Kidney (tissue), 14 donors: ENCODE results near the gene PKHD1. TPM values are rescaled to one million over a fixed set of nuclear protein-coding genes. Genes with fewer than 3 reads are reported as not detected.

Experiments used
- DNase-seq, 5 donors: peaks; one replicate each; pipeline ENCODE4 v3.0.0-alpha.2; 2013 to 2020
- FAIRE-seq: peaks from 2 replicates; lab custom pipeline; 2012; peaks lifted over from hg19 to GRCh38; lab: Jason Lieb, UNC
- H3K27ac ChIP-seq, 2 donors: one replicate each; pipeline ENCODE4 v1.7.0; 2013; ENCODE audit warnings: low read depth in 2 of 2, low read length in 2 of 2, inconsistent platforms in 1 of 2
- H3K27me3 ChIP-seq: one replicate; pipeline ENCODE4 v1.7.1; 2013; ENCODE audit warnings: low read length, inconsistent platforms; ENCODE audit not compliant: control insufficient read depth, insufficient read depth
- H3K36me3 ChIP-seq, 3 donors: one replicate each; pipeline versions ENCODE4 v1.7.0 to v1.7.1; 2013; ENCODE audit warnings: low read length in 3 of 3, control low read depth in 1 of 3, inconsistent platforms in 1 of 3; ENCODE audit not compliant: insufficient read depth in 3 of 3, control insufficient read depth in 2 of 3
- H3K4me1 ChIP-seq, 3 donors: one replicate each; pipeline versions ENCODE4 v1.7.0 to v1.7.1; 2013; ENCODE audit warnings: low read length in 3 of 3, inconsistent platforms in 1 of 3, low read depth in 1 of 3; ENCODE audit not compliant: control insufficient read depth in 2 of 3, insufficient read depth in 2 of 3
- H3K4me3 ChIP-seq, 3 donors: one replicate each; pipeline versions ENCODE4 v1.7.0 to v1.8.1; 2013; ENCODE audit warnings: low read length in 3 of 3, control low read depth in 1 of 3, inconsistent platforms in 1 of 3
- H3K9ac ChIP-seq, 3 donors: one replicate each; pipeline versions ENCODE4 v1.7.0 to v1.7.1; 2013; ENCODE audit warnings: low read length in 3 of 3, control low read depth in 1 of 3, inconsistent platforms in 1 of 3
- H3K9me3 ChIP-seq, 3 donors: one replicate each; pipeline versions ENCODE4 v1.7.0 to v1.7.1; 2013; ENCODE audit warnings: low read length in 3 of 3, control low read depth in 1 of 3, inconsistent platforms in 1 of 3; ENCODE audit not compliant: control insufficient read depth in 2 of 3, insufficient read depth in 1 of 3
- intact Hi-C: fragments of 100-400 bp; cut with DNase I; formaldehyde crosslinking; loops from one replicate; pipeline ENCODE4 v1.11.1; 2022
- polyA plus RNA-seq: library from polyadenylated mRNA; stranded (reverse); fragments of 350-450 nt; fragmentation: Illumina TruSeq; extraction: RNeasy Lipid Tissue Mini Kit (QIAGEN cat#74804); gene quantifications from one replicate; pipeline ENCODE4 v1.2.3, GENCODE V29; 2014; ENCODE audit warnings: low read depth, low replicate concordance; ENCODE audit not compliant: insufficient read depth
- total RNA-seq: library from RNA; stranded (reverse); fragmentation: NEBNext Ultra II Directional; extraction: Animal tissue kit (Norgen Biotek cat#: 25700); gene quantifications from one replicate; pipeline ENCODE4 v1.2.1, GENCODE V29; 2021
- TF ChIP-seq, protein P1 (sequence below): IDR thresholded peaks from 3 replicates; pipeline ENCODE4 v1.5.1; 2012; ENCODE audit warnings: mild to moderate bottlenecking, moderate library complexity, borderline replicate concordance; ENCODE audit not compliant: insufficient read depth; ENCODE audit errors: extremely low read depth
- donor health status: control.
- donor health status: control.
- donor health status: control.
- donor health status: control.
- donor health status: control.
- donor health status: DM: yes; HTN: yes; CAD: no.
- donor health status: Normal renal cell carcinoma (clear cell type).

PKHD1 gene
- total and polyA plus RNA-seq, 2 donors from 2014 or later: 6.0 to 77.5 TPM

DNA sequence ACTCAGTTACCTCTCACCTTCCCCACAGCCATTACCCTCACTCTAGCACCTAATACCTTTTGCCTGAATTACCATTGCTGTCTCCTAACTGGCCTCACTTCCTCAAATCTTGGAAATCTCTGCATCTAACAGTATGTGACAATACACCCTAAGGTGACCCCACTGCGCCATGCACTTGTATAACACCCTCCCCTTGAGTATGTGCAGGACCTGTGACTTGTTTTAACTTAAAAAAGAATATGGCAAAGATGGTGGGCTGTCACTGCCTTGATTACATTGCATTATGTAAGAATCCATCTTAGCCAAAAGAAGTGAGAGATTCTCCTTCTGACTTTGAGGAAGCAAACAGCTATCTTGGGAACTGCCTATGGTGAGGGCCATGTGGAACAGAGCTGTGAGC is 29.9 kb upstream of the PKHD1 start:
- TF ChIP-seq, protein P1, sequence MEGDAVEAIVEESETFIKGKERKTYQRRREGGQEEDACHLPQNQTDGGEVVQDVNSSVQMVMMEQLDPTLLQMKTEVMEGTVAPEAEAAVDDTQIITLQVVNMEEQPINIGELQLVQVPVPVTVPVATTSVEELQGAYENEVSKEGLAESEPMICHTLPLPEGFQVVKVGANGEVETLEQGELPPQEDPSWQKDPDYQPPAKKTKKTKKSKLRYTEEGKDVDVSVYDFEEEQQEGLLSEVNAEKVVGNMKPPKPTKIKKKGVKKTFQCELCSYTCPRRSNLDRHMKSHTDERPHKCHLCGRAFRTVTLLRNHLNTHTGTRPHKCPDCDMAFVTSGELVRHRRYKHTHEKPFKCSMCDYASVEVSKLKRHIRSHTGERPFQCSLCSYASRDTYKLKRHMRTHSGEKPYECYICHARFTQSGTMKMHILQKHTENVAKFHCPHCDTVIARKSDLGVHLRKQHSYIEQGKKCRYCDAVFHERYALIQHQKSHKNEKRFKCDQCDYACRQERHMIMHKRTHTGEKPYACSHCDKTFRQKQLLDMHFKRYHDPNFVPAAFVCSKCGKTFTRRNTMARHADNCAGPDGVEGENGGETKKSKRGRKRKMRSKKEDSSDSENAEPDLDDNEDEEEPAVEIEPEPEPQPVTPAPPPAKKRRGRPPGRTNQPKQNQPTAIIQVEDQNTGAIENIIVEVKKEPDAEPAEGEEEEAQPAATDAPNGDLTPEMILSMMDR: no peak
- DNase-seq: no peak
- no peaks in the 10 kb centered on the region for H3K36me3 ChIP-seq
- H3K4me3 ChIP-seq: no peak overlapping the region
- no peak overlapping the region for H3K9ac ChIP-seq
- no peak overlapping the region for H3K27ac ChIP-seq
- H3K9me3 ChIP-seq: peaks cover 0 to 6% (median 0%) of the 10 kb centered on the region in 3 donors
- intact Hi-C loops: no loop called here
- no peaks in the 10 kb centered on the region for H3K27me3 ChIP-seq
- H3K4me1 ChIP-seq: peaks cover 0 to 7% (median 0%) of the 10 kb centered on the region in 3 donors
- FAIRE-seq: no peak

DNA sequence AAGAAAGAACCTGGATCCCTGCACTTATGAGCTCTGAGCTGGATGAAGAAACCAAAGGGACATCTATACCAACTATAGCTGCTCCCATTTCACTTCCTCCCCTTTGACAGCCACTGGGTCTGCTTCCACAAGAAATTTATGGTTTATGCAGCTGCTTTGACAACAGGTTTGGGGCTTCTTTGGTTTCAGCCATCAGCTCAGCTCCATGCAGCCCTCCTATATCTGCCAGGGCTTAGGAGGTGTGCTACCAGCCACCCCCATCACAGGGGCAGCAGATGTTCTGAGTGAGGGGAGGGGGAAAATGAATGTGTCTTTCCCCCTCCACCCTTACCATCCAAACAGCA is 29.2 kb upstream of the PKHD1 start:
- no peak overlapping the region for H3K27ac ChIP-seq
- FAIRE-seq (no peak), DNase-seq (peak in 1 of 5 donors; percentile 33)
- TF ChIP-seq, protein P1: no peak
- no peak overlapping the region for H3K9ac ChIP-seq
- no peak overlapping the region for H3K4me3 ChIP-seq
- H3K27me3 ChIP-seq: no peaks in the 10 kb centered on the region
- intact Hi-C loops: no loop called here
- H3K36me3 ChIP-seq: no peaks in the 10 kb centered on the region
- peaks cover 0 to 6% (median 0%) of the 10 kb centered on the region in 3 donors for H3K9me3 ChIP-seq
- peaks cover 0 to 5% (median 0%) of the 10 kb centered on the region in 3 donors for H3K4me1 ChIP-seq

DNA sequence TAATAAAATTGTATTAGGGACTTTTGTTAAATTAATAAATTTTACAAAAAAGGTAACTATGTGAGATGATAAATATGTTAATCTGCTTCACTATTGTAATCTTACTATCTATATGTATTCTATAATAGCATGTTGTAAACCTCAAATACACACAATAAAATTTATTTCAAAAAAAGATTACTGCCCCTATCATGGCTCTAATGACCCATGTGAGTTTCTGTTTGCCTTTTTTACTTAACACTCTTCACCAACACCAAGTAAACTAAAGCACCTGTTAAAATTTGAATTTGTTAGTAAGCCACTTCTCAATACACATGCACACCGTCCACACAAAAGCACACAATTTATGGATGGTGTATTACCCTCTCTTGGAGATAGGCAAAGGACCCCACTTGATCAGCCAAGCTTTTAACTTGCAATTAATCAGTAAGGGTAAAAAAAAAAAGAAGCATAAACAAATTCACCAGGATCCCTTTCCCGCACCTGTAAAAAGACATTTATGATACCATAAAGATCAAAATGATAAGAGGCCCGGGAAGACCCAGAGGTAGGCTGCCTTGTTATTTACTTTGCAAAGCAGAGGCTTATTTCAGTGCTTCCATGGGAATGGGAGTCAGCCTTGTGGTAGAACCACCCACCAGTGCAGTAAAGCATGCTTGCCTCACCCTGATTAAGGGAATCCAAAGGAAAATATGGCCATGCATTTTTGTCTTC is 28.6 kb upstream of the PKHD1 start:
- Histone ChIP-seq H3K4me1 (no peaks in the 10 kb centered on the region), H3K9ac (no peak overlapping the region), H3K27me3 (no peaks in the 10 kb centered on the region), H3K36me3 (no peaks in the 10 kb centered on the region), H3K9me3 (peaks cover 0 to 6% (median 0%) of the 10 kb centered on the region in 3 donors), H3K27ac (no peak overlapping the region), H3K4me3 (no peak overlapping the region)
- TF ChIP-seq, protein P1: no peak
- intact Hi-C loops: no loop called here
- no peak for FAIRE-seq
- DNase-seq: no peak
